Activated CD4-positive, alpha-beta T cell treated with anti-CD3 and anti-CD28 coated beads for 24 hours (primary cell): ENCODE data around the gene C8B.

Experiments
- DNase-seq, 2 donors: peaks; one replicate each; pipeline ENCODE4 v3.0.0-alpha.2; 2020; ENCODE audit warnings: low read depth in 2 of 2

The C8B gene

DNA sequence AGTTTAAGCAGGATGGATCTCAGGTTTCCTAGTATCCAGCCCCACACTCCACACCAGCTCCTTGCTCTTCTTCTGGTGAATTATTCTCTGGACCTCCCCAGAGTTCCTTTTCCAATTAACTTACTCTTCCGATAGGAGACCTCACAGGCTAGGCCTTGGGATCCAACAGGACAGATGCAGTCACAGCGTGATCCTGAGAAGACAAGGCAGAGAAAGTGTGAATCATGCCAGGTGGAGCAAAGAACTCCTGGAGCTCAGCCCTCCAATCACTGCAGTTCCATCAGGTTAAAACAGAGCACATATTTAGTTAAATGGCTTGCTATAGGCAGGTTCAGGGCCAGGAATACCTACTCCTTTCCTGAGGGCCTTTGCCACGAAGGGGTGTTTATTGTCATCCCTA is 34.1 kb downstream of the C8B start:
- DNase-seq, result no peak

DNA sequence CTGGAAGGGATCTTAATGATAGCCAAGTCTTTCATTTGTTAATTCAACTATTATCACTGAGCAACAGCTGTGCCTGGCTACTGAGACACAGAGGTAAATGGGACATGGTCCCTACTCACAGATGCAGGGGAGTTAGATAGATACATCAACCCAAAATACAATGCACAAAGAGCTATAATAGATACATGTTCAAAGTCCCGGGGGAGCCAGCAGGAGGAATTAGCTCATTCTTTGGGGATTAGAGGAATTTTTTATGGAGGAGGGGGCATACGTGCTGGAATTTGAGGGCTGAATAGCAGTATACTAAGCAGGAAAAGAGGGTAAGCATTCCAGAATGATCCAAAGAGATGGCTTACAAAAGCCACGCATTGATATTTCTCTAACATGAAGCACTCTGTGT is 34.6 kb downstream of the C8B start:
- DNase-seq, result no peak

DNA sequence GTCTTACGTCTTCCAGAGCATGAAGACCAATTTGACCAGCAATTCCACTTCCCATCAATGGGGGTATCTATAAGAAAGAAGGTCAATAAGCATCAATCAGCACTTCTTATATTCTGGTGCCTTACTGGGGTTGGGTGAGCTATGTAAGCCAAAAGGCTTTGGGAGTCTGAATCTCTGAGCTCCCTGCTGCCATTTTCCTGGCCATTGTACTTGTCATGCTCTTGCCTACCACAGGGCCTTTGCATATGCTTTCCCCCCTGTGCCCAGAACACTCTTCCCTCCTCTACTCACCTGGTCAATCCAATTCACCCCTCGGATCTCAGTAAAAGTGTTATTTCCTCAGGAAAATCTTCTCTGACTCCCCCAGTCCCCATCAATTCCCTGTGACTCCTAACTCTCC is 36.3 kb downstream of the C8B start:
- DNase-seq, result no peak

DNA sequence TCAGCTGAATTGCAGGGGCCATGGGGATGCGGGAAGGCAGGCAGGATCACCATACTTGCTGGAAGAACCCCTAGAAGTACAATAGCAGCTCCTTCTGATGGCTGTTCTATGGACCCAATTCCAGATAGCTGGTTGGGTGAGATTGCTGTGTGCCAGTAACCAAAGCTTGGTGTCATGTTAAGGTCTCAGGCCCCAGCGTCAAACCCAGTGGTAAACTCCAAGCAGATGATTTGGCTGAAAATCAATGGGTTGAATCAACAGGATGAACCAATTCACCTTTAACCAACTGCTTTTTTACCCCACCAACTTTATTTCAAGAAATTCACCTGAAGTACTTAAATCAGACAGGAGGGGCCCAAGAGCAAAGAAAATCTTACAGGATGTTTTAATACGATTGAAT is 37.8 kb downstream of the C8B start:
- DNase-seq, result no peak

DNA sequence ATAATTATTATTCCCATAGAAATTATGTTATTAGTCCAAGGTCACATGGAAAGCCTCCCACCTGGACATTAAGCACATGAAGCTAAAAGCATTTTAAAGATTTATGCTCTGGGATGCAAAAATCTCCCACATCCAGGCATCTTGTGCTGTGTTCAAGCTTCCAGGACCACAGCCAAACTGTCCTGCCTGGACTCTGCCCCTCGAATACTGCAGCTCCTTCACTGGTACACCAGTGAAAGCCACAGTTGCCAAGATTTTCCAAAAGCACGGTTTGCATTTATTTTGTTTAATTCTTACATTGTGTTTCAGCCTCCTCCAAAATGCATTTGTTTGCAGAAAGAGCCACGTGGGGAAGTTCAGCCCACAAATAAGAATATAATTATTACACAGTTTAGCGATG is 38.6 kb downstream of the C8B start:
- DNase-seq, result no peak

DNA sequence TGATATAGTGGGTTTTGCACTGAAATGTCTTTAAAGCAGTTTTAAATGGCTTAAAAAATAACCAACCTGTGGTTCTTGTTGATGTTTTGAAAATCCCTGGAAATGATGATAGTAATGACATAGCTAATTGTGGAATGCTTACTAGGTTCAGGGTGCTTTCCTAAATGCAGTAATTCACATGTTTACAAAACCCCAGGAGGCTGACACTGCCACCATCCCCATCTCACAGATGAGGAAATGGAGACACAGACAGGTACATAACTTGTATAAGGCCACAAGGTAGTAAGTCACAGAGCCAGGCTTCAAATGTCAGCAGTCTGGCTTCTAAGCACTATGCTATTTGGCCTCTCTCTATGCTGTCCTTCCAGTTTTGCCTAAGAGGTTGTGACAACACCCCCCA is 40.6 kb downstream of the C8B start:
- DNase-seq, result no peak

DNA sequence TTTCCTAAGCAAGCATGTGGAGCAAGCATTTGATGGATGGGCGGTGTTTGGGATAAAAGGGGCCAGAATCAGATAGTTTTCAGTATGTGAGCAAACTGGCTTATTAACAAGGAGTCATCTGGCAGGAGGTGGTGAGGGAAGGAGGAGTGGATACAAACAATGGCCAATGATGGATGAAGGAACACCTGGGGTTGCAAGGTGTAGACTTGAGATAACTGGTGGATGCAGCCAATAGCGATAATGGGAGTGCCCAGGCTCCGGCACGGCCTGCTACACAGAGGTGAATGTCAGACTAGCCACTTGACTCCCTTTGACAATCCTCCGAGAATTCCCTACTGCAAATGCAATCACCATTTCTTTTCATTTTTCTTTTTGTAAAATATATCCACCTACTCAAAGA is 41.7 kb downstream of the C8B start:
- no peak for DNase-seq

DNA sequence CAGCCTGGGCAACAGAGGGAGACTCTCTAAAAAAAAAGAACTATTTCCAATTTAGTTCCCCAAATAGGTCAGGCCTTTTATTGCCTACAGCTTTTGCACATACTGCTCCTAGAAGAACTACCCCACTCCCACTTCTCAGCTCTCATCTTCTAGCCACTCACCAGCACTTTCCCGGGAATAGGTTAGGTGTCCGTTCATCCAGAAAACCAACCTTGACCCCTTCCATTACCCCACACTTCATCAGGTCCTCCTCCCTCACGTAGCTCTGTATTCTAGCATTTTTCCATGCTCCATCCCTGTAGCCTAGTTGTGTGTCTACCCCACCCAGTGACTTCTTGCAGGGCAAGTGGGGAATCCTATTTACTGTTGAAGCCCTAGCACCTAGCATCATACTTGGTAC is 42.6 kb downstream of the C8B start:
- no peak for DNase-seq

DNA sequence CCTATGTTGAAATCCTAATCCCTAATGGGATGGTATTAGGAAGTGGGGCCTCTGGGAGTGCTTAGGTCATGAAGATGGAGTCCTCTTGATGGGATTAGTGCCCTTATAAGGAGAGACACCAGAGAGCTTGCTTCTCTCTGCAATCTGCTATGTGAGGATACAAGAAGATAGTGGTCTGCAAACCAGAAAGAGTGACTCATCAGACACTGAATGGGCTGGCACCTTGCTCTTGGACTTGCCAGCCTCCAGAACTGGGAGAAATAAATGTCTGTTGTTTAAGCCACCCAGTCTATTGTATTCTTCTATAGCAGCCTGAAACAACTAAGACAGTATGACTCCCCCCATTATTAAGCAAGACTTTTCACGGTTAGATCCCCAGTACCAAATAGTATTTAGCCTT is 43.3 kb downstream of the C8B start:
- no peak for DNase-seq

DNA sequence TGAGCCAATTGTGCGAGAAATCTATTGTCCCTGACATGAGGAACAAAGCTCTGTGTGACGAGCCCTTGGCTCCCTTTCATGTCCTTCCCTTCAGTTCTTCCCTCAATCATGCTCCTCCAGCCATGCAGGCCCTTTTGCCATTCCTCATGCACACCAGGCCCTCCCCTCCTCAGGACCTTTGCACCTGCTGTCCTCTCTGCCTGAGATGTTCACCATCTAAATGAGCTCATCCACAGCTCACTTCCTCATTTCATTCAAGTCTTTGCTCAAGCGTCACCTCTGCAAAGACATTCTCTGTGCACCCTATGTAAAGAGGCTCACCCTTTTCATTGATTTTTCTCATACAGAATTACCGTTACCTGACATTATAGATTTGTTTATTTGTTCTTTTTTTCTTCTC is 43.7 kb downstream of the C8B start:
- DNase-seq, result no peak

DNA sequence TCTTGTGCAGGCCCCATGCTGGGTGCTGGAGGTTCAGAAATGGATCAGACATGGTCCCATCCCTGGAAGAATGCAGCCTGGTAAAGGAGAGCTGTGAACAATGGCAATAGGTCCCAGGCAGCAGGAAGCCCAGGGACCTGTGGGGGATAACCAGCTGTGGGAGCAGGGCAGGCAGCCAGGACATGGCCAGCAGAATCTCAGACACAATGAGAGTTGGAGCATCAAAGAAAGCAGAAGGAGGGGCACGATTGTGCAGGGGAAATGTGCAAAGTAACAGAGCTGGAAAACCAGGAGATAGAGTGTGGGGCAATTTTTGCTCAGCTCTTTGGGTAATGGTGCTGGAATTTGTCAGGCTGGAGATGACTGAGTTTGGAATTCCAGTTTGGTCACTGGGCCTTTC is 44.3 kb downstream of the C8B start:
- no peak for DNase-seq

DNA sequence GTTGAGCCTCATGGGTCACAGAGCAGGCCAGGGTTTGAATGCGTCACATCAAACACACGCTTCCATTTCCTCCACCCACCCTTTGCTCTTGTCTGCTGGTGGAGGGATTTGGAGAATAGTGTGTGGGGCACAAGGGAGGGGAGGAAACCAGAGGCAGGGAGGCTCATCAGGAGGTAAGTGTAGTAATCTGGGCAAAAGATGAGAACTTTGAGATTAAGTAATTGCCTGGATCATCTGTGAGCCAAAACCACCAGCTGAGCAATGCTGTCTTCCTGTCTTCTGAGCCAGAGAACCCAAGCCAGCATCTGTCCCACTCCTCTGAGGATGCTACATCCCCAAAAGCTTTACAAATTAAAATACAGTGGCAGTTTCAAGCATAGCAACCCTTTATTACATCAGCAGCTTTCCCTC is 45.2 kb downstream of the C8B start:
- no peak for DNase-seq

DNA sequence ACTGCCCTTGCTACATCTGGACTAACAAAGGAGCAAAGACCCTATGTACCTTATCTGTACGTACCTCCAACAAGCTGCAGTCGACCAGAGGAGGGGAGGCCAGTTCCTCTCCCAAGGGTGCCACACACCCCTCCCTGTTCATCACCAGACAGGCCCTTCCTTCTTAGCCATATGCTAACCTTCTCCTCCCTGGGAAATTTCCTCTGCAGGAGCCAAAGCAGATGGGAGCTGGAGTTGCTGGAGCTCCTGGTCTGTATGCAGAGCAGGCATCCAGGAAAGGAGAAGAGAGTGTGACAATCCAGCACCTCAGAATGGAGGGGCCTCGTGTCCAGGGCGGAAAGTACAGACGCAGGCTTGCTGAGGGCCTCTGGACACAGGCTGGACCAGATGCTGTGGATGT is 48.5 kb downstream of the C8B start:
- DNase-seq, result no peak

DNA sequence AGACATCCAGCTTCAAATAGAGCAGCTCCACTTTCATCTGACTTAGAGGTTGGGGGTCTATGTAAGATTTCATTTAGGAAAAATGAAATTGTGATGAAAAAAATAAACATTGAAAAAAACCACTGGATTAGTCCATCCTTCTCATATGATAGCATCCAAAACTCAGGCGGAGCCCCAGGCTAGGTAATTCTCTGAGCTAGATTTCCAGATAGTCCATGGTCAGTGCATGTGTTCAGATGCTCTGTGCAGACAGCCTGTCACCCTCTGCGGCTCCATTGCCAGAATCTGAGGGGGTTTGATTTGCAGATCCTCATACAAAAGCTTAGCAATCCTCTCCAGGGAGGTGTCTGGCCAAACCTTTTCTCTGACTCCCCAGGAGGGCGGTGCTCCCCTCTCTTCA is 49.2 kb downstream of the C8B start:
- no peak for DNase-seq

DNA sequence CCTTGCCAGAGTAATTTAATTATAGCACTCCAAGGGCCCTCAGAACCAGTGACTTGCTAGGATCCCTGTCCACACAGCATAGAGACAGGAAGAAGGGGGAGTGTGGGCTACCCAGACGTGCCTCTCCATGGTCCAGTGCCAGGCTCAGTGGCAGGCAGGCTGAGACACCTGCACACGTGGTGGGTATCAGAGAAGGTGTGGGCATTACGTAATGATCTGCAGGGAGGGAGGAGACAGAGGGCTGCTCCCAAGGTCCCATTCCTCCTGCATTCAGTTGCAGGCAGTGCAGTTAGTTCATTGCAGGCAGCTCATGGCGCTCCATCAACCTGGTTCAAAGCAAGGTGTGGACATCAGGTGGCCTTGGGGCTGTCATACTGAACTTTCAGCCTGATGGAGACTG is 49.9 kb downstream of the C8B start:
- DNase-seq, result no peak

DNA sequence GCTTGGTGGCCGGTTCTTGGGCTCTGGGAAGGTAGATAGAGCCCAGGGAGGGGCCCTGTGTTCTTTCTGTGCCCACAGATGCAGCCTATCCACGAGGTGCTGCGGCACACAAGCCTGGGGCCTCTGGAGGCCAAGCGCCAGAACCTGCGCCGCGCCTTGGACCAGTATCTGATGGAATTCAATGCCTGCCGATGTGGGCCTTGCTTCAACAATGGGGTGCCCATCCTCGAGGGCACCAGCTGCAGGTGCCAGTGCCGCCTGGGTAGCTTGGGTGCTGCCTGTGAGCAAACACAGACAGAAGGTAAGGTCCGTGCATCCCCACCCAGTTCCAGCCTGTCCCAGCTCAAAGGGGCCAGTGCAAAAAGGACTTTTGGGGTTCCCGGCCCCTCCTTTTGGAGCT is 53.5 kb downstream of the C8B start:
- DNase-seq, result no peak

DNA sequence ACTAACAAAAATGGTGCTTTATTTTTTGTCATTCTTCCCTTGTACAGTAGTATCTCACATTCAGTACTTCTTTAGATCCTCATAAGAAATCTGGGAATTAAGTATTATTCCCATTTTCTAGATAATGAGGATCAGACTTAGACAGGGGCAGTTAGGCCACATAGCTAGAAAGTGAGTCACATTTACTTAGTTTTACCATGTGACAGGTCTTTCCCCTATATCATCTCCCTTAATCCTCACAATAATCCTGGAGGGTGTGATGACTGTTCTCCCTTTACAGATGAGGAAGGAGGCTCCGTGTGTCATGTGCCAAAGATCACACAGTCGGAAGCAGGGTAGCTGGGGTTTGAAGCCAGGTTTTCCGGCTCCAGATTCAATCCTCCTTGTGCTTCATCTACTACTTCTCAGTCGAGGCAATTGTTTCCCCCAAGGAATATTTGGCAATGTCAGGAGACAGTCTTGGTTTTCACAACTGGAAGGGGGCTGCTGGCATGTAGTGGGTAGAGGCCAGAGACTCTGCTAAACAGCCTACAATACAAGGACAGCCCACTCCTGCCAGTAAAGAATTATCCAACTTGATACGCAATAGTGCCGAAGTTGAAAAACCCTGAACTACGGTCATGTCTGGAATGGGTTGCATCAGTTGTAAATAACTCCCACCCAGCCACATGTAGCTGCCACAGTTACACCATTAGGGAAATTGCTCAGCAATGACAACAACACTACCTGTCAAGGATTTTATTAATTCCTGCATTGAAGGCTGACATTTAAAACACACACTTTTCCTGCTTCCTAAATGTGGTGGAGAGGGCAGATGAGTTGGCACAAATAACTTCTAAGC is 54.5 kb downstream of the C8B start:
- DNase-seq, result no peak

DNA sequence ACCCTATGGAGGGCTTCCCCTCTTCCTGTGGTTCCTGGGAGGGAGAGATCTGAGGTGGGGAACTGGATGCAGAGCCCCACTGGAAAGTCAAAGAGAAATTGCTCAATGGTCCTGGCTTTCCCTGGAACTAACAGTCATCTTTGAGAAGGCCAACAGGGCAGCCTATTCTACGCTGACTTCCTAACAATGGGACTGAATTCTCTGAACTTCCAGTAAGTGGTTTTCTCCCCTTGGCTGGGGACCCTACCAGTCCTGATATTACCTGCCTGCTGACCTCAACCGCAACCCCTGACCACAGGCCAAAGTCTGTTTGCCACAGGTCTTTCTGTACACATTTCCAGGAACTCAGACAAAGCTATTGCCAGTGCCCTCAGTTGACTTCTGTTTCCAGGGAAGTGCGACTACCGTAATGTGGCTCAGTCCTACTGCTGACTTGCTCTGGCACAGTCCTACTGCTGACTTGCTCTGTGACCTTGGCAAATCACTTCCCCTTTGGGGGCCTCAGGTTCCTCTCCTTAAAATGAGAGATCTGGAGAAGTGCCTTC is 55.3 kb downstream of the C8B start:
- no peak for DNase-seq

DNA sequence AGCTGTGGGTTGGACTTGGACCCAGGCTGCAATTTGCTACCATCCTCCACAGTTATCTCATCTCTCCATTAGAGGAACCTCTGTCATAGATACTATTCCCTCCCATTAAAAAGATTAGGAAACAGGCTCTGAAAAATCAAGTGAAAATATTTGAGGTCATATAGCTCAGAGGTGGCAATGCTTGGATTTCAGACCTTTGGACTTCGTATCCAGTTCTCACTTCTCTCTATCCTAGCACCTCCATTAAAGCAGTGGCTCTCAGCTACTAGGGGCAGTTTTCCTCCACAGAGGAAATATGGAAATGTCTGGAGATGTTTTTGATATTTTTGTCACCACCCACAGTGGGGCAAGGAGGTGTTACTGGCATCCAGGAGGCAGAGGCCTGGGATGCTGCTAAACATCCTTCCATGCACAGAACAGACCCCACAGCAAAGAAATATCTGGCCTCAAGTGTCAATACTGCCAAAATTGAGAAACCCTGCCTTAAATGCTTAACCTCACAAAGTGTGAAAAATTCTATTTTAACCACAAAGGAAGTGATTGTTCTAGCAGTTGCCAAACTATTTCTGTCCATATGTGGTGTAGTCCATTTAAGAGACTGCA is 57.1 kb downstream of the C8B start:
- no peak for DNase-seq

DNA sequence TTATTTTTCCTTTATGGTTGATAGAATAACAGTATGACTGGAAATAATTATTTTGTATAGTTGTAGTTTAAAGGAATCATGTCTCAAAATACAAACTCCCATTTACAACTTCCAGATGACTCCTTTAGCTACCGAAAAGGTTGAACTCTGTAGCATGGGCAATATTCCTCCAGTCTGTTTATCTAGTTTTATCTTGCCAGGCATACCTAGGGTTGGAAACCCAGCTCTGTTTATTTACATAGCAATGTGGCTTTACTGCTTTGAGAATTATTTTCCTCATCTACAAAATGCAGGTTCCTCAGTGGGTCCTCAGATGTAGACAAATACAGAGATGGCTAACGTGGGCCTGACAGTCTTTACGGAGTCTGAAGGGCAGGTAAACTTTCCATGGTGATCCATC is 60.1 kb downstream of the C8B start:
- no peak for DNase-seq

DNA sequence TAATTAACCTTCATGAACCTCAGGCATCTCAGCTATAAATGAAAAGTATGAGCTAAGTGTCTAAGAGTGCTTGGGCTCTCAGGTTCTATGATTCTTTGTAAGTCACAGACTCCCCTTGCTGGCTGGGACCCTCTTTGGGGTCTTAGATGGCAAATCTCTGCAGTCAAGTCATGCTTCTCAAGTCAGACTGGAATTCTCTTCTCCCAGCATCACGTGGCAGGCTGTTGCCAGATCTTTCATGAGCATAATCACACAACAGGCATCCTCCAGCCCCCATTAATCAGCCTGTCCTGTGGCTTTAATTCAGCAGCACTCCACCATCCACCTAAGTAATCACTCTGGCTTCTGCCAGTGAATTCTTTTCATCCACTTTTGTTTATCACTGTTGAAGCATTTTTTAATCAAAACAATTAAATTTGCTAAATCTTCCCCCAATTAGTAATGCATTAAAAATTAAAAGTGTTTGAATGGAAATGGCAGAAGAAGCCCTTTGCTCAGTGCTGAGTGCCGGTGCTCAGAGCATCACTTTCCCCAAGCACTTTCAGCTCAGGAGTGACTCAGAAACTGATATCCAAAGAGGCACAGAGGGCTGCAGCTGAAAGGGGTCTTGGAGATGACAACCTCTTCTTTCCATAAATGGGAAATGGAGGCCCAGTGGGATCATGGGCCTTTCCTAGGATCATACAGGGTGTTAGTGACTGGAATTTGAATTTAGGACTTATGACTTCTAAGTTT is 61.0 kb downstream of the C8B start:
- DNase-seq, result no peak

DNA sequence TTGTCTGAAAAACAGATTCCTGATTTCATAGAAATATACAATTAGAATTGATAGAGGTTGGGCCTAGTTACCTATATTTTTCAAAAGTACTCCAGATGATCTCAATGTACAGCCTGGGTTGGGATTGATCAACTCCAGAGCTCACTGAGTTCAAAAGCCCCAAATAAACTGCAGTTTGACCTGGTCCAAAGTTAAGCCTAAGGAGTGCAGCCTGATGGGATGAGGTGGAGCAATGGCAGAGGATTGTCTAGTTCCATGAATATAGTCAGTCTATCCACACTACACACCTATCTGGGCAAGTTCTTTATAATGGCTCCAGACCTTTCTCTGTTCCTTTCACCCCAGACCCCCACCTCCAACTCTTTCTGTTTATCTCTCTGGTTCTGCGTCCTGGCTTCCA is 62.0 kb downstream of the C8B start:
- DNase-seq, result no peak

DNA sequence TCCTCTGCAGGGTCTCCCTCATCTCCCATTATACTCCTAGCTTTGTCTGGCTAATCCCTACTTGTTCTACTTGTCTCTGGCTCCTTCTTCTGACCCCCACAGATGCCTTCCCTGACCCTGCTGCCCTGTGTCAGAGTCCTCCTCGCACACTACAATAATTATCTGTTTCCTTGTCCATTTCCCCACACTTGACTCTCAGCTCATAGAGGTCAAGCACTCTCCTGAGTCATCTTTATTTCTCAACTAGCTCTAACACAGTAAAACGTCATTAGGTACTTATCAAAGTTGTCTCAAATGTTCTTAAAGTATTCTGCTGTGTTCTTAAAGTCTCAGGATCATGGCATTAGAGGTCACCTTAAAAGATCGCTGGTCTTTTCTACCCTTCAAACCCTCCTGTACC is 64.1 kb downstream of the C8B start:
- DNase-seq, result no peak
